A549 (cell line): ENCODE measurements around the gene RHAG.

Source experiments
- ESRRA ChIP-seq: fragments of 150-350 bp; IDR thresholded peaks from 2 replicates; pipeline ENCODE4 v1.6.1; 2014; ENCODE audit warnings: mild to moderate bottlenecking, low read length, borderline replicate concordance
- HES2 ChIP-seq: fragments of >200 bp; sonication (Bioruptor Twin); formaldehyde crosslinking; IDR thresholded peaks from 2 replicates; pipeline ENCODE4 v1.6.1; 2016
- KDM1A ChIP-seq: fragments of 200-600 bp; sonication (generic); IDR thresholded peaks from 2 replicates; pipeline ENCODE4 v1.6.1; 2016; ENCODE audit warnings: low read depth, mild to moderate bottlenecking
- KDM5A ChIP-seq: fragments of 200-600 bp; sonication (generic); IDR thresholded peaks from 2 replicates; pipeline ENCODE4 v1.6.1; 2016; ENCODE audit warnings: antibody characterized with exemption, mild to moderate bottlenecking
- MAX ChIP-seq: IDR thresholded peaks from 2 replicates; pipeline ENCODE4 v1.6.1; 2012
- MAZ ChIP-seq: fragments of 150-350 bp; IDR thresholded peaks from 2 replicates; pipeline ENCODE4 v1.6.1; 2014; ENCODE audit warnings: antibody characterized with exemption, low read depth, low read length, borderline replicate concordance
- MYC ChIP-seq: IDR thresholded peaks from 2 replicates; pipeline ENCODE4 v1.6.1; 2012; ENCODE audit warnings: mild to moderate bottlenecking, inconsistent platforms, low read length, improper control_type of control experiment, borderline replicate concordance
- PBX3 ChIP-seq: IDR thresholded peaks from 2 replicates; pipeline ENCODE4 v1.6.1; 2012
- RAD21 ChIP-seq, 2 experiments: fragments of >200 bp in 1 of 2; sonication (Bioruptor Twin) in 1 of 2; formaldehyde crosslinking in 1 of 2; IDR thresholded peaks in 1 of 2; conservative IDR thresholded peaks in 1 of 2; 2 replicates in 1 of 2; 3 replicates in 1 of 2; pipeline ENCODE4 v1.6.1; 2012 to 2018; ENCODE audit warnings: inconsistent platforms in 1 of 2
- RFX5 ChIP-seq: fragments of 450-650 bp; IDR thresholded peaks from 2 replicates; pipeline ENCODE4 v1.7.1; 2014; ENCODE audit warnings: antibody characterized with exemption, mild to moderate bottlenecking, moderate library complexity
- ZNF302 ChIP-seq: fragments of 250-450 bp; sonication (Bioruptor Pico); IDR thresholded peaks from 2 replicates; pipeline ENCODE4 v1.9.0; 2021; ENCODE audit warnings: inconsistent platforms, mild to moderate bottlenecking, moderate library complexity

- TF ChIP-seq MAZ (no peak), MAX (no peak), KDM1A (no peak), RAD21 (conservative IDR thresholded peaks at IDR 0.05 in 1 of 2, IDR thresholded peaks at IDR 0.05 in 1 of 2) (no peak), MYC (no peak), KDM5A (no peak), PBX3 (no peak), ZNF302 (CRISPR knock-in tag) (no peak), ESRRA (no peak), RFX5 (no peak), HES2 (no peak)
Observed at GRCh38 chr6:49563006-49563886, 73.4 kb downstream of the RHAG start.
